Activated CD8-positive, alpha-beta memory T cell treated with anti-CD3 and anti-CD28 coated beads for 24 hours (primary cell): ENCODE results near the gene SURF1.
"Not testable (repeated sequence)": the region's sequence is repeated elsewhere in the genome, so short reads cannot be mapped to it uniquely, and the experiment has no call there.

Experiments used
- DNase-seq: peaks from one replicate; pipeline ENCODE4 v3.0.0-alpha.2; 2020

SURF1 gene

GRCh38 chr9:133356391-133357091, at the start of gene SURF1, which contains the start of gene SURF2:
Gene SURF1 (minus strand): TSS chr9:133356487. CDS start chr9:133356453, 34 bp downstream.
Gene SURF2 (plus strand): TSS chr9:133356550. CDS start chr9:133356593, 43 bp downstream.
- peak; percentile 94 for DNase-seq

GRCh38 chr9:133405508-133406438, 49.5 kb upstream of the SURF1 start:
- no peak for DNase-seq

GRCh38 chr9:133404454-133405002, 48.2 kb upstream of the SURF1 start:
- DNase-seq: no peak

GRCh38 chr9:133403766-133404453, 47.6 kb upstream of the SURF1 start:
- peak; percentile 80 for DNase-seq

- no peak for DNase-seq
Measured at GRCh38 chr9:133402689-133403088, 46.4 kb upstream of the SURF1 start.

GRCh38 chr9:133401588-133401987, 45.3 kb upstream of the SURF1 start:
- no peak for DNase-seq

GRCh38 chr9:133400292-133400691, 44.0 kb upstream of the SURF1 start:
- DNase-seq: no peak

- DNase-seq: no peak
Measured at GRCh38 chr9:133397895-133398294, 41.6 kb upstream of the SURF1 start.

- no peak for DNase-seq
Measured at GRCh38 chr9:133397370-133397769, 41.1 kb upstream of the SURF1 start.

- no peak for DNase-seq
Measured at GRCh38 chr9:133396952-133397351, 40.7 kb upstream of the SURF1 start.

- DNase-seq: no peak
Measured at GRCh38 chr9:133394687-133395271, 38.5 kb upstream of the SURF1 start.

- DNase-seq: no peak
Measured at GRCh38 chr9:133393399-133393798, 37.1 kb upstream of the SURF1 start.

- not testable (repeated sequence) for DNase-seq
Measured at GRCh38 chr9:133392308-133392707, 36.0 kb upstream of the SURF1 start.

GRCh38 chr9:133391449-133391848, 35.2 kb upstream of the SURF1 start:
- not testable (repeated sequence) for DNase-seq

GRCh38 chr9:133390713-133391112, 34.4 kb upstream of the SURF1 start:
- DNase-seq: no peak

- no peak for DNase-seq
Measured at GRCh38 chr9:133389562-133389961, 33.3 kb upstream of the SURF1 start.

- no peak for DNase-seq
Measured at GRCh38 chr9:133389025-133389557, 32.8 kb upstream of the SURF1 start.

- DNase-seq: no peak
Measured at GRCh38 chr9:133387680-133388079, 31.4 kb upstream of the SURF1 start.

GRCh38 chr9:133386338-133386737, 30.1 kb upstream of the SURF1 start:
- no peak for DNase-seq

- no peak for DNase-seq
Measured at GRCh38 chr9:133385452-133385851, 29.2 kb upstream of the SURF1 start.

- DNase-seq: no peak
Measured at GRCh38 chr9:133384736-133385321, 28.5 kb upstream of the SURF1 start.

GRCh38 chr9:133383438-133383837, 27.2 kb upstream of the SURF1 start:
- no peak for DNase-seq
